Coronary artery (tissue), 2 donors: ENCODE results near the gene TRABD.
"Not testable (repeated sequence)": the region's sequence is repeated elsewhere in the genome, so short reads cannot be mapped to it uniquely, and the experiment has no call there.

ENCODE experiments used
- DNase-seq: peaks from one replicate; pipeline ENCODE4 v3.0.0-alpha.2; 2017; ENCODE audit warnings: low spot score
- H3K27ac ChIP-seq, 2 donors: fragments of 200-600 bp; sonication (generic); one replicate each; pipeline ENCODE4 v1.5.1; 2016 to 2019
- H3K4me3 ChIP-seq: fragments of 200-600 bp; sonication (generic); 2 replicates; pipeline ENCODE4 v1.5.1; 2016; ENCODE audit warnings: mild to moderate bottlenecking, moderate library complexity
- CTCF ChIP-seq: fragments of 200-600 bp; sonication (generic); IDR thresholded peaks from one replicate; pipeline ENCODE4 v1.5.1; 2019; ENCODE audit warnings: antibody characterized with exemption

The TRABD gene

GRCh38 chr22:50204571-50204970, 18.9 kb downstream of the TRABD start:
- Histone ChIP-seq H3K27ac (no peak overlapping the region), H3K4me3 (no peak overlapping the region)
- no peak for DNase-seq
- TF ChIP-seq CTCF, result no peak

GRCh38 chr22:50204998-50205397, 19.3 kb downstream of the TRABD start:
- not testable (repeated sequence) for H3K27ac ChIP-seq, DNase-seq, H3K4me3 ChIP-seq

- H3K4me3 ChIP-seq, result no peak overlapping the region
- no peak for DNase-seq
- no peak for TF ChIP-seq CTCF
- no peak overlapping the region for H3K27ac ChIP-seq
These were observed 20.3 kb downstream of the TRABD start for GRCh38 chr22:50205781-50206569.

GRCh38 chr22:50206599-50206998, 20.9 kb downstream of the TRABD start:
- H3K4me3 ChIP-seq, result no peak overlapping the region
- TF ChIP-seq CTCF, result no peak
- H3K27ac ChIP-seq, result no peak overlapping the region
- DNase-seq, result no peak

GRCh38 chr22:50207383-50208140, 21.8 kb downstream of the TRABD start:
- no peak for TF ChIP-seq CTCF
- Histone ChIP-seq H3K4me3 (no peak overlapping the region), H3K27ac (no peak overlapping the region)
- DNase-seq, result no peak

- TF ChIP-seq CTCF, result no peak
- Histone ChIP-seq H3K4me3 (no peak overlapping the region), H3K27ac (no peak overlapping the region)
- no peak for DNase-seq
These were observed 22.8 kb downstream of the TRABD start for GRCh38 chr22:50208430-50208938.

GRCh38 chr22:50208939-50209892, 23.5 kb downstream of the TRABD start:
- H3K4me3 ChIP-seq, result no peak overlapping the region
- no peak for DNase-seq
- H3K27ac ChIP-seq, result no peak overlapping the region
- no peak for TF ChIP-seq CTCF
